Transverse colon (tissue), 4 donors: ENCODE results near the gene POLR2E.

ENCODE experiments used
- CTCF ChIP-seq, 5 experiments: fragments of 200-600 bp in 3 of 5; fragments of 450-650 bp in 2 of 5; sonication (generic) in 3 of 5; IDR thresholded peaks; 1 replicate in 2 of 5; 2 replicates in 3 of 5; pipeline ENCODE4 v1.5.1; 2016 to 2017; ENCODE audit warnings: antibody characterized with exemption in 5 of 5, inconsistent platforms in 3 of 5, mild to moderate bottlenecking in 2 of 5, moderate library complexity in 1 of 5
- EP300 ChIP-seq: sonication (generic); formaldehyde crosslinking; IDR thresholded peaks from one replicate; pipeline ENCODE4 v1.6.1; 2017; ENCODE audit warnings: antibody characterized with exemption, low read depth
- POLR2A ChIP-seq: fragments of 450-650 bp; IDR thresholded peaks from one replicate; pipeline ENCODE4 v1.6.1; 2016; ENCODE audit warnings: antibody characterized with exemption, mild to moderate bottlenecking, moderate library complexity
- POLR2AphosphoS5 ChIP-seq, 3 donors: sonication (generic); formaldehyde crosslinking; IDR thresholded peaks; one replicate each; pipeline ENCODE4 v1.6.1; 2016; ENCODE audit warnings: antibody characterized with exemption in 3 of 3

- TF ChIP-seq CTCF (IDR thresholded peaks at IDR 0.05) (no peak), POLR2A (no peak), POLR2AphosphoS5 (IDR thresholded peaks at IDR 0.05) (no peak), EP300 (no peak)
Measured at GRCh38 chr19:1082928-1083816, 12.0 kb downstream of the POLR2E start.
